Fibroblast of lung (primary cell): ENCODE results near the gene PSMD10.

ENCODE experiments used
- CTCF ChIP-seq, 2 donors: IDR thresholded peaks in 1 of 2; conservative IDR thresholded peaks in 1 of 2; 1 replicate in 1 of 2; 2 replicates in 1 of 2; pipeline ENCODE4 v1.5.1; 2011 to 2012; ENCODE audit warnings: low read length in 2 of 2, control low read depth in 1 of 2, inconsistent platforms in 1 of 2, low read depth in 1 of 2, mild to moderate bottlenecking in 1 of 2
- EZH2 ChIP-seq: IDR thresholded peaks from 2 replicates; pipeline ENCODE4 v1.5.1; 2012; ENCODE audit warnings: low read length, control low read depth, mild to moderate bottlenecking; ENCODE audit errors: missing control alignments

GRCh38 chrX:108072746-108073145, 18.6 kb downstream of the PSMD10 start:
- TF ChIP-seq CTCF (conservative IDR thresholded peaks at IDR 0.05 in 1 of 2, IDR thresholded peaks at IDR 0.05 in 1 of 2; ENCODE audit: low read depth in 1 of 2, low read length in 2 of 2) (no peak), EZH2 (no peak)
